SK-N-SH treated with all-trans-retinoic acid at 6 μM for 48 hours (cell line): ENCODE data around the gene LRFN5.
"Not testable (repeated sequence)": the region's sequence is repeated elsewhere in the genome, so short reads cannot be mapped to it uniquely, and the experiment has no call there.

Experiments used
- ATAC-seq: fragments of 200-7000 bp; cut with Tn5 transposase; 3 replicates; pipeline ENCODE4 v1.9.1; 2020; ENCODE audit warnings: mild to moderate bottlenecking, moderate library complexity
- BACH2 ChIP-seq: fragments of 250-450 bp; sonication (Bioruptor Pico); IDR thresholded peaks from 2 replicates; pipeline ENCODE4 v1.9.0; 2021; ENCODE audit warnings: mild to moderate bottlenecking, borderline replicate concordance
- CSDC2 ChIP-seq: fragments of 250-450 bp; sonication (Bioruptor Pico); IDR thresholded peaks from 2 replicates; pipeline ENCODE4 v1.5.0; 2020; ENCODE audit warnings: mild to moderate bottlenecking, moderate library complexity
- CSRNP3 ChIP-seq: fragments of 250-450 bp; sonication (Bioruptor Pico); IDR thresholded peaks from 2 replicates; pipeline ENCODE4 v1.5.1; 2021; ENCODE audit warnings: mild to moderate bottlenecking, moderate library complexity
- ESRRG ChIP-seq: fragments of 250-450 bp; sonication (Bioruptor Pico); IDR thresholded peaks from 2 replicates; pipeline ENCODE4 v1.6.1; 2021; ENCODE audit warnings: mild to moderate bottlenecking
- GLIS3 ChIP-seq: fragments of 250-450 bp; sonication (Bioruptor Pico); IDR thresholded peaks from 2 replicates; pipeline ENCODE4 v1.5.0; 2020; ENCODE audit warnings: mild to moderate bottlenecking, moderate library complexity
- ISL1 ChIP-seq: fragments of 250-450 bp; sonication (Bioruptor Pico); IDR thresholded peaks from 2 replicates; pipeline ENCODE4 v2.1.2; 2022; ENCODE audit warnings: mild to moderate bottlenecking, moderate library complexity
- OSR1 ChIP-seq: fragments of 250-450 bp; sonication (Bioruptor Pico); IDR thresholded peaks from 2 replicates; pipeline ENCODE4 v1.8.0; 2022; ENCODE audit warnings: moderate library complexity, mild to moderate bottlenecking, inconsistent platforms
- POU6F1 ChIP-seq: fragments of 250-450 bp; sonication (Bioruptor Pico); IDR thresholded peaks from 2 replicates; pipeline ENCODE4 v1.8.0; 2021; ENCODE audit warnings: low read depth, mild to moderate bottlenecking, moderate library complexity, borderline replicate concordance
- PPARA ChIP-seq: fragments of 250-450 bp; sonication (Bioruptor Pico); IDR thresholded peaks from 2 replicates; pipeline ENCODE4 v1.5.0; 2020; ENCODE audit warnings: mild to moderate bottlenecking, borderline replicate concordance
- RARB ChIP-seq: fragments of 250-450 bp; sonication (Bioruptor Pico); IDR thresholded peaks from 2 replicates; pipeline ENCODE4 v1.8.0; 2021; ENCODE audit warnings: mild to moderate bottlenecking, moderate library complexity
- SNAI2 ChIP-seq: fragments of 250-450 bp; sonication (Bioruptor Pico); IDR thresholded peaks from 2 replicates; pipeline ENCODE4 v1.5.0; 2020; ENCODE audit warnings: mild to moderate bottlenecking, moderate library complexity
- TCF4 ChIP-seq: fragments of 250-450 bp; sonication (Bioruptor Pico); IDR thresholded peaks from 2 replicates; pipeline ENCODE4 v1.8.0; 2021; ENCODE audit warnings: mild to moderate bottlenecking, moderate library complexity, borderline replicate concordance
- TOX ChIP-seq: fragments of 250-450 bp; sonication (Bioruptor Pico); IDR thresholded peaks from 2 replicates; pipeline ENCODE4 v1.8.0; 2021; ENCODE audit warnings: mild to moderate bottlenecking, moderate library complexity, borderline replicate concordance
- ZC3H10 ChIP-seq: fragments of 250-450 bp; sonication (Bioruptor Pico); IDR thresholded peaks from 2 replicates; pipeline ENCODE4 v1.5.1; 2021; ENCODE audit warnings: mild to moderate bottlenecking, moderate library complexity
- ZFP3 ChIP-seq: fragments of 250-450 bp; sonication (Bioruptor Pico); IDR thresholded peaks from 2 replicates; pipeline ENCODE4 v1.5.0; 2020; ENCODE audit warnings: mild to moderate bottlenecking, moderate library complexity
- ZFP30 ChIP-seq: fragments of 450-650 bp; formaldehyde crosslinking; IDR thresholded peaks from 2 replicates; pipeline ENCODE4 v1.5.0; 2022; ENCODE audit warnings: mild to moderate bottlenecking, moderate library complexity
- ZNF565 ChIP-seq: fragments of 450-650 bp; formaldehyde crosslinking; conservative IDR thresholded peaks from 2 replicates; pipeline ENCODE4 v1.5.0; 2020; ENCODE audit warnings: low read depth, mild to moderate bottlenecking, moderate library complexity
- ZNF70 ChIP-seq: fragments of 450-650 bp; formaldehyde crosslinking; IDR thresholded peaks from 2 replicates; pipeline ENCODE4 v1.5.0; 2020; ENCODE audit warnings: mild to moderate bottlenecking, moderate library complexity
- ZNF8 ChIP-seq: fragments of 450-650 bp; formaldehyde crosslinking; IDR thresholded peaks from 2 replicates; pipeline ENCODE4 v1.5.0; 2020; ENCODE audit warnings: mild to moderate bottlenecking, moderate library complexity
- TF ChIP-seq, protein P1 (sequence below): fragments of 250-450 bp; sonication (Bioruptor Pico); IDR thresholded peaks from 2 replicates; pipeline ENCODE4 v1.5.0; 2020; ENCODE audit warnings: mild to moderate bottlenecking, moderate library complexity
- TF ChIP-seq, protein P2 (sequence below): fragments of 250-450 bp; sonication (Bioruptor Pico); IDR thresholded peaks from 2 replicates; pipeline ENCODE4 v1.8.0; 2020; ENCODE audit warnings: mild to moderate bottlenecking, moderate library complexity, borderline replicate concordance

Gene LRFN5

DNA sequence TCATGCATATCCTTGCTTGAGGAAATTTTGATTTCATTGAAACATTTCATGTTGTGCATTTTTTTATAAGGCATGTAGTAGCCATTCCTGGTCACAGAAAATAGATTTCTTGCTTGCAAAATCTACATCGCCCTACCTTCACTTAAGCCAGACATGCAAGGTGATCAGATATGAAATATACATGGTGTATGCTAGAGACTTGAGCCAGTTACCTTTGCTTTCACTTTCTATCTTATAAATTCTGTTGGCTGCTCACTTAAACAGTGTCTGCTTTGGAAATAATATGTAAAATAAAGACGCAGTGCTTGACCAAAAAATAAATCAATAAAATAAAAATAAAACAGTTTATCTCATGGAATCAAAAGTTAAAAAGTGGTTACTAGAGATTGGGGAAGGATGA lies 136.5 kb downstream of the LRFN5 start:
- no peak for ATAC-seq
- TF ChIP-seq SNAI2 (CRISPR knock-in tag) (no peak), GLIS3 (CRISPR knock-in tag) (no peak), RARB (CRISPR knock-in tag) (no peak), CSDC2 (CRISPR knock-in tag) (no peak), ZFP30 (no peak), ZFP3 (CRISPR knock-in tag) (no peak), POU6F1 (CRISPR knock-in tag) (no peak), ZNF70 (CRISPR knock-in tag) (no peak), TOX (no peak), OSR1 (CRISPR knock-in tag) (no peak), ZNF565 (no peak), TCF4 (no peak), ESRRG (CRISPR knock-in tag) (no peak), PPARA (no peak), ISL1 (no peak), CSRNP3 (CRISPR knock-in tag) (no peak)
- TF ChIP-seq, protein P1, sequence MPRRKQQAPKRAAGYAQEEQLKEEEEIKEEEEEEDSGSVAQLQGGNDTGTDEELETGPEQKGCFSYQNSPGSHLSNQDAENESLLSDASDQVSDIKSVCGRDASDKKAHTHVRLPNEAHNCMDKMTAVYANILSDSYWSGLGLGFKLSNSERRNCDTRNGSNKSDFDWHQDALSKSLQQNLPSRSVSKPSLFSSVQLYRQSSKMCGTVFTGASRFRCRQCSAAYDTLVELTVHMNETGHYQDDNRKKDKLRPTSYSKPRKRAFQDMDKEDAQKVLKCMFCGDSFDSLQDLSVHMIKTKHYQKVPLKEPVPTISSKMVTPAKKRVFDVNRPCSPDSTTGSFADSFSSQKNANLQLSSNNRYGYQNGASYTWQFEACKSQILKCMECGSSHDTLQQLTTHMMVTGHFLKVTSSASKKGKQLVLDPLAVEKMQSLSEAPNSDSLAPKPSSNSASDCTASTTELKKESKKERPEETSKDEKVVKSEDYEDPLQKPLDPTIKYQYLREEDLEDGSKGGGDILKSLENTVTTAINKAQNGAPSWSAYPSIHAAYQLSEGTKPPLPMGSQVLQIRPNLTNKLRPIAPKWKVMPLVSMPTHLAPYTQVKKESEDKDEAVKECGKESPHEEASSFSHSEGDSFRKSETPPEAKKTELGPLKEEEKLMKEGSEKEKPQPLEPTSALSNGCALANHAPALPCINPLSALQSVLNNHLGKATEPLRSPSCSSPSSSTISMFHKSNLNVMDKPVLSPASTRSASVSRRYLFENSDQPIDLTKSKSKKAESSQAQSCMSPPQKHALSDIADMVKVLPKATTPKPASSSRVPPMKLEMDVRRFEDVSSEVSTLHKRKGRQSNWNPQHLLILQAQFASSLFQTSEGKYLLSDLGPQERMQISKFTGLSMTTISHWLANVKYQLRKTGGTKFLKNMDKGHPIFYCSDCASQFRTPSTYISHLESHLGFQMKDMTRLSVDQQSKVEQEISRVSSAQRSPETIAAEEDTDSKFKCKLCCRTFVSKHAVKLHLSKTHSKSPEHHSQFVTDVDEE (CRISPR knock-in tag), result no peak
- TF ChIP-seq, protein P2, sequence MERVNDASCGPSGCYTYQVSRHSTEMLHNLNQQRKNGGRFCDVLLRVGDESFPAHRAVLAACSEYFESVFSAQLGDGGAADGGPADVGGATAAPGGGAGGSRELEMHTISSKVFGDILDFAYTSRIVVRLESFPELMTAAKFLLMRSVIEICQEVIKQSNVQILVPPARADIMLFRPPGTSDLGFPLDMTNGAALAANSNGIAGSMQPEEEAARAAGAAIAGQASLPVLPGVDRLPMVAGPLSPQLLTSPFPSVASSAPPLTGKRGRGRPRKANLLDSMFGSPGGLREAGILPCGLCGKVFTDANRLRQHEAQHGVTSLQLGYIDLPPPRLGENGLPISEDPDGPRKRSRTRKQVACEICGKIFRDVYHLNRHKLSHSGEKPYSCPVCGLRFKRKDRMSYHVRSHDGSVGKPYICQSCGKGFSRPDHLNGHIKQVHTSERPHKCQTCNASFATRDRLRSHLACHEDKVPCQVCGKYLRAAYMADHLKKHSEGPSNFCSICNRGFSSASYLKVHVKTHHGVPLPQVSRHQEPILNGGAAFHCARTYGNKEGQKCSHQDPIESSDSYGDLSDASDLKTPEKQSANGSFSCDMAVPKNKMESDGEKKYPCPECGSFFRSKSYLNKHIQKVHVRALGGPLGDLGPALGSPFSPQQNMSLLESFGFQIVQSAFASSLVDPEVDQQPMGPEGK (CRISPR knock-in tag), result no peak

DNA sequence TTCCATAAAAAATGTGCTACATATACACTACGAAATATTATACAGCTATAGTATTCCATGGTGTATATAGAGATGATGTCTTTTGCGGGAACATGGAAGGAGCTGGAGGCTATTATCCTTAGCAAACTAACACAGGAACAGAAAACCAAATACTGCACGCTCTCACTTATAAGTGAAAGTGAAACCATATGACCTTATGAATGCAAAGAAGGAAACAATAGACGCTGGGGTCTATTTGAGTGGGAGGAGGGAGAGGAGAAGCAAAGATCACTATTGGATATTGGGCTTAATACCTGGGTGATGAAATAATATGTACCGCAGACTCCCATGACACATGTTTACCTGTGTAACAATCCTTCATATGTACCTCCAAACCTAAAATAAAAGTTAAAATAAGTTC lies 142.8 kb downstream of the LRFN5 start:
- no peak; the same call in 2 of the 3 replicates for ATAC-seq
- TF ChIP-seq ZNF8 (CRISPR knock-in tag) (no peak), ZFP3 (CRISPR knock-in tag) (no peak), PPARA (no peak), POU6F1 (CRISPR knock-in tag) (no peak), SNAI2 (CRISPR knock-in tag) (no peak)

DNA sequence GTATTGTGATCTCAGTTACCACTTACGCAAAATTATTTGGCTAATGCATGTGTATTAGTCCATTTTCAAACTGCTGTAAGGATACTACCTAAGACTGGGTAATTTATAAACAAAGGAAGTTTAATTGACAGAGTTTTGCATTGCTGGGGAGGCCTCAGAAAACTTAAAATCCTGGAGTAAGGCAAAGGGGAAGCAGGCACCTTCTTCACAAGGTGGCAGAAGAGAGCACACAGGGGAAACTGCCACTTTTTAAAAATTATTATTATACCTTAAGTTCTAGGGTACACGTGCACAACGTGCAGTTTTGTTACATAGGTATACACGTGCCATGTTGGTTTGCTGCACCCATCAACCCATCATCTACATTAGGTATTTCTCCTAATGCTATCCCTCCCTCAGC lies 143.9 kb downstream of the LRFN5 start:
- not testable (repeated sequence) for ATAC-seq

GRCh38 chr14:41758011-41758665 lies 151.5 kb downstream of the LRFN5 start:
- ATAC-seq, result no peak
- TF ChIP-seq ZFP30 (no peak), CSDC2 (CRISPR knock-in tag) (no peak), ZFP3 (CRISPR knock-in tag) (no peak), CSRNP3 (CRISPR knock-in tag) (no peak), ISL1 (no peak), ESRRG (CRISPR knock-in tag) (no peak), BACH2 (CRISPR knock-in tag) (no peak), ZC3H10 (no peak), ZNF8 (CRISPR knock-in tag) (no peak), PPARA (no peak), GLIS3 (CRISPR knock-in tag) (no peak)
- TF ChIP-seq, protein P2 (CRISPR knock-in tag), result no peak
